DND-41 (cell line): Measurements from ENCODE around the gene POU2AF2.

Experiments used
- CTCF ChIP-seq: IDR thresholded peaks from 2 replicates; pipeline ENCODE4 v1.5.1; 2012; ENCODE audit warnings: borderline replicate concordance, low read length, moderate library complexity, mild to moderate bottlenecking; ENCODE audit not compliant: poor library complexity, severe bottlenecking; ENCODE audit errors: extremely low read depth
- EZH2 ChIP-seq: IDR thresholded peaks from 3 replicates; pipeline ENCODE4 v1.6.1; 2012; ENCODE audit warnings: borderline replicate concordance, low read depth, mild to moderate bottlenecking, moderate library complexity, low read length, inconsistent platforms; ENCODE audit not compliant: severe bottlenecking

DNA sequence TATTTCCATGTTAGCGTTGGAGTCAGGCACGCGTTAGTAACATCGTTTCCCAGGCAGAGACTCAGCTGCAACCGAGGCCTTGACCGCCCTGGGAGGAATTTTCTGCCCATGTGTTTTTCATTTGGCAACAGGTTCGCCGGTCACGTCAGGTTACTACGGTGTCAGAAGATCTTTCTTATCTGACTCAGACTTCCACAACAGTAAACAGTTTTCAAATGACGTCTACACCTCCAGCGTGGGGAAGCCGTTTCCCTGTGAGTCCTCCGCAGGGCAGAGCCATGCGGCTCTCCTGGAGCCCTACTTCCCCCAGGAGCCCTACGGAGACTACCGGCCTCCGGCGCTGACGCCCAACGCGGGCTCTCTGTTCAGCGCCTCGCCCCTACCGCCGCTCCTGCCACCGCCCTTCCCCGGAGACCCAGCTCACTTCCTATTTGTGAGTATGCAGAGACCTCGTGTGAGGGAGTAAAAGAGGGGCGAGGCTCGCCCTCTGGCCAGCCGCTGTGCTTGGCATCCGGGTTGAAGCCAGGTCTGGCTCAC, 38.5 kb downstream of the POU2AF2 start:
- TF ChIP-seq CTCF (no peak), EZH2 (no peak)
